SIG-M5 (cell line): ENCODE measurements around the gene AKIP1.
"Not testable (repeated sequence)": the region's sequence is repeated elsewhere in the genome, so short reads cannot be mapped to it uniquely, and the experiment has no call there.

Source experiments
- DNase-seq: peaks from one replicate; lab custom pipeline; 2025; lab: John Stamatoyannopoulos, UW

Gene AKIP1, protein sequence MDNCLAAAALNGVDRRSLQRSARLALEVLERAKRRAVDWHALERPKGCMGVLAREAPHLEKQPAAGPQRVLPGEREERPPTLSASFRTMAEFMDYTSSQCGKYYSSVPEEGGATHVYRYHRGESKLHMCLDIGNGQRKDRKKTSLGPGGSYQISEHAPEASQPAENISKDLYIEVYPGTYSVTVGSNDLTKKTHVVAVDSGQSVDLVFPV

DNA sequence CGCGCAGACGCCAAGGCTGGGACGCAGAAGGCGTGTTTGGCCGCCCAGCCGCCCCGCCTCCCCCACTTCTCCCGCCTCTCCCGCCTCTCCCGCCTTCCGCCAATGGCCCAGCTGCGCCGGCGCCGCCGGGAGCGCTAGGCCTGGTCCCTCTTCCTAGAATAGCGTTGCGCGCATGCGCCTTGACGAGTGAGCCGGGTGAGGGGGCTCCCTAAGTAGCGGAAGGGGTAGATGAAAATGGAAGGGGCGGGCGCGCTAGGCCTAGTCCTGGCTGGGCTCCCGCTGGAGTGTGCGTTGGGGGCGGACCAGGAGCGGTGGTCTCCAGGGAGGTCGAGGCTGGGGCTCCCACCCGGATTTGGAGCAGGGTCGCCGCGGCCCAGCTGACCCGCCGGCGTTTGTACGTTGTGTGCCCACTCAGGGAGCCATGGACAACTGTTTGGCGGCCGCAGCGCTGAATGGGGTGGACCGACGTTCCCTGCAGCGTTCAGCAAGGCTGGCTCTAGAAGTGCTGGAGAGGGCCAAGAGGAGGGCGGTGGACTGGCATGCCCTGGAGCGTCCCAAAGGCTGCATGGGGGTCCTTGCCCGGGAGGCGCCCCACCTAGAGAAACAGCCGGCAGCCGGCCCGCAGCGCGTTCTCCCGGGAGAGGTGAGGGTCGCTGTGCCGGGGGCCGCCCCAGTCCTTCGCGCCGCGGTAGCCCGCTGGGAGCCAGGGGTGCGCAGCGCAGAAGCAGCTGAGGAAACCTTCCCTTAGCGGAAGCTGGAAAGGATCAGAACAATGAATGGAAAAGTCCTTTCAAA is at the start of gene AKIP1:
Gene AKIP1, plus strand, starts transcription at position 161 of the 795 bp plus-strand sequence. Its CDS starts 261 bp downstream, at position 422.
- DNase-seq = peak; percentile 48

DNA sequence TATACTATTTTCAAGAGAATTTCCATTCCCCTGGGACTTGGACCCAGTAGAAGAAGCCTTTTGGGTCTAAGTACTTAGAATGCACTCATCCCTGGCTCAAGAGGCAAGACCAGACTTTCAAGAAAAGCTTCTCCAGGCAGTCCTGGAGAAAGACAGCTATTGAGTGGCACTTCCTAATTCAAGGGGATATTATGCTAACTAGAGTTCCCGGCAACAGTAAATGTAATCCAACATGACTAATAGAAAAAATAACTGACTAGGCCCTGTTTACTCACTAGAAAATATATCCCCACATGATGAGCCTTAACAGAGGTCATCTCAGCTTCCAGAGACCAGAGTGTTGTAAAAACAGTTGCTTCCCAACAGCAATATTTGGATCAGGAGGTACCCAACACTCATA is 47.2 kb upstream of the AKIP1 start:
- no peak for DNase-seq

DNA sequence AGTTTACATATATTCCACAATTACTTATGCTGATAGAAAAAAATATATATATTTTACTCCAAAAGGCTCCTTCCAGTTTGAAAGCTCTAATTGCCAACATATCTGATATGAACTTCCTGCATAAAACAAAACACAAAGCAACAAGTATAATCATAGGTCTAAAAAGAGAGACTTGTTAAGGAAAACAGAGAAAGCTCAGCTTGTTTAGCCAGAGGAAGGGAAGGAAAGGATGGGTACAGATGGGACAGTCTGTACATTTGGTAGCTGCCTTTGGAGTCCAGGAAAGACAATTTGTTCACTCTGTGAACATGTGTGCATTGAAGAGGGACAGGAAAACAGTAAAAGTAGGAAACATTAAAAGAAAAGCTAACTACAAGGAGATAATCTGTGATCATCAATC is 45.7 kb upstream of the AKIP1 start:
- no peak for DNase-seq

DNA sequence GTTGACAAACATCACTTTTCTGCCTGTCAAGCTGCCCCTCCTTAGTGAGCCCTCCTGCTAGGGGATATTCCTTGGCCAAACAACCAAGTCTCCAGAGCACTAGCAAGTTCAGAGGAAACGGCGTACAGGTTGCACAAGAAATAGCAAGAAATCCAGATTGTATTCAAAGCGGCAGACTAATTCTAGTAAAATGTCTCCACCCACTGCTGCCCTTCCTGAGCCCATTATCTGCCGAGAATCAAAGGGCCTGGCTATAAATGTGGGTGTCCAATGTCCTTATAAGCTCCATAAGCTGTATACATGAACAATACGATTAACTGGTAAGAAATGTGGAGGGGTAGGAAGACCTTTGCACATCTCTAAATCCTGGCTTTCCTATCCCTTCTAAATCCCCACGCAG is 44.0 kb upstream of the AKIP1 start:
- no peak for DNase-seq

DNA sequence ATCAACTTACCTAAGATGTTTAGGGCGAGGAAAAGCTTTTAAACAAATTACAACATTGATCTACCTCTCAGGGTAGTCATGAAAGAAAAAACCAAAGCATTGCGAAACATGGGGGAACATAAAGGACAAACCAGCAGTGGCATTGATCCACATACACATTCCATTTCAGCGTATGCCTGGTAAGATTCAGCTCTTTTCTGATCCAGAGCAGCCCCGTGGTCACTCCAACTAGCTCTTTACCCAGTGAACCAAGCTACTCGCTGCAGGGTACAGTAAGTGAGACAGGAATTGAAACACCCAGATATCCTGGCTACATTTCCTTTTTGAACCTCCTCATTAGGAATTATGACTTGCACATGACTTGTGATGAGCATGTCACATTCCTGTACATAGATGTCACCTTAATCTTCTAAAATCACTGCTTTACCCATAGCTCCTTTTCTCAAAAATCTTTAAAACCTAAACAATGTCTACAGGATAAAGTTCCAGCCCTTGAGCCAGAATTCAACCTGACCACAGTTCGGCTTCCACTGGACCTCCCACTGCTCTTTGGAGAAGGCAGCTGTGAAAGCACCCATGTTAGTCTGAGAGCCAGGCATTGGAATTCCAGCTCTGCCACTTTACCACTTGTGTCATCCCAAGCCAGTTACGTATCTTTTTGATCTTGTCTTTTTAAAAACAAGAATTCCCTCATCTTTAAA is 42.9 kb upstream of the AKIP1 start:
- no peak for DNase-seq

DNA sequence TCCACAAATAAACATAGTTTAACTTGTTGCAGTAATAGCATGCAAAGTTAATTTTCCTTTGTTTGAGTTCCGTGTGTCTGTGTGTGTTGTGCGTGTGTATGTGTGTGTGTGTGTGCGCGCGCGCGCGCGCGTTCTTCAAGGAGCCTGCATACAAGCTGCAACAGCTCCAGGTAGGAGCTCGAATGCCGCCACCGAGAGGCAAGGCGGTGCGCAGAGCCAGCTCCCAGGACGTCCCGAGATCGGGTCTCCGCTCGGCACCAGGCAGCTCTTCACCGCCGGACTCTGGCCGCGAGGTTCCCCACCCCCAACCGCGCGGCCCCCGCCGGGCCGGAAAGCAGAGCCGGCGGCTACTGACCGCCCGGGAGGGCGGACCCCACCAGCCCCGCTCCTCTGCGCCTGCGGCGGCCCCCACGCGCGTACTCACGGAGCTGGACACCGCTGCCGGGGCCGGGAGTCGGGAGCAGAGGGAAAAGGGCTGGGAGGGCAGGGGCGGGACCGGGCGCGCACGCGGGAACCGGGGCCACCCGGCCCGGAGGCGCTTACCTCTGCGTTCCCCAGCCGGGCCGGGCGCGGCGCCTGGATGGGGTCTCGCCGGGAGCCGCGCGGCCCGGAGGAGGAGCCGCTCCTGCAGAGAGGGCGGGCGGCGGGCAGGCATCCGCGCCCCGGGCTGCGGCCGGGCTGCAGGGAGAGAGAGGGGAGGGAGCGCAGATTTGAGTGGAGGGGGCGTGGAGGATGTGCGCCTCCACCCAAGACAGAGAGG is 40.4 kb upstream of the AKIP1 start:
- DNase-seq = no peak

DNA sequence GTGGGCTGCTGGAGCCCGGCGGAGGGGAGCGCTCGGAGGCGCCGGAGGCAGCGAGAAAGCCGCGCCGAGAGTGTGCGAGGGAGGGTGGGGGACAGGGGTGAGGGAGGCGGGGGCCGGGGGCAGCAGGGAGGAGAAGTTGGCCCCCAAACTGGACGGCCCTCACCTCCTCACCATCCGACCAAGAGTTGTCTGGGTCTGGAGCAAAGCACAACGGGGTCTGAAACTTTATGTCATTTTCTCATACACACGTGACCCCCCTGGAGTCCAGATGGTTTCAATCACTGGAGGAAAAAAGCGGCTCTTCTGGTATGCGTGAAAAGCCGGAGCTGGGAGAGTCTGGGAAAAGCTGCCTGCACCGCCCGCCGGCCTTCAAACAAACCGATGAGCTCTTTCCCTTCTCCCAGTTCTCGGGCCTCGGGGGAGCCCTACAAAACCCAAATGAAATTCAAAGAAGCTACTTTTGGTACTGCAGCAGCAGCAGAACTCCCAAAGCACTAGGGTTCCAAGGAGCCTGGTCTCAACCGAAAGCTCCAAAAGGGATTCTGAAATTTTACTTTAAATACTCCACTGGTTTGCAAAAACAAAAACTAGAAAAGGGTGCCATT is 39.7 kb upstream of the AKIP1 start:
- no peak for DNase-seq

DNA sequence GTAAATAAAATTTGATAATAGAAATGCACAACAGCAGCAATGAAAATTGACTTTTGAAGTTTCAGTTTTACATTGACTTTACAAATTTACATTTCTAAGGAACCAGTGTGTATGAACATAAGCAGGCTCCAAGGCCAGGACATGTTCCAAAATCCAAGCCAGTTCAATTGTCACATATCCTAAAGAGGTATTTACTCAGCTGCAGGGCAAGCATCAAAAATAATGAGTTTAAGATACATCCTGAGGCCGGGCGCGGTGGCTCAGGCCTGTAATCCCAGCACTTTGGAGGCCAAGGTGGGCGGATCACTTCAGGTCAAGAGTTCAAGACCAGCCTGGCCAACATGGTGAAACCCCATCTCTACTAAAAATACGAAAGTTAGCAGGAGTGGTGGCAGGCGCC is 39.0 kb upstream of the AKIP1 start:
- no peak for DNase-seq

DNA sequence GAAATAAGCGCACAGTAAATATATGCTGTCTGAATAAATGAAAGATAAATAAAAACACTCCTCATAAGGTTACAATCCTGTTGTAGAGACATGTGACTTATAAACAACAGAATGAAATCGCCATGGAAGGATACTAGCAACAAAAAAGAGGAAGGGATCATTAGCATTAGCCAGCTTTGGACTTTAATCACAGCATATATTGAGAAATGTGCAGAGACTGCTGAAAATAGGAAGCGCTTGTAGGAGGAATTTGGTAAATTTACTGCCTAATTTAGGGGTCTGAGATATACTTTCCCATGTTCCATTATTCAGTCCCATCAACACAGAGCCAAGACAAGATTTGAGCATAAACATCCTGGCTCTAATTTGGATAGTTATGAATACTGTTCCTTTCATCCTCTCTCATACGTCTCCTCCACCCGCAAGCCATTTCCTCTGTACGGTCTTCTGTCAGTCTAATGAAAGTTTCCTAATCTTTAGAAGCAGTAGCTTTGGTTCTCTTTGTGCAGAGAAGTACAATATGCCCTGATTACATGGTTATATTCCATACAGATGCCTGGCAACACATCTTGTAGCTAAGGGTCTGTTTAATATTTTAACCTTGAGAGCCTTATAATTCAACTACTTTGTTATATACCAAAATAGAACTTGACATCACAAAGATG is 37.1 kb upstream of the AKIP1 start:
- DNase-seq = no peak

DNA sequence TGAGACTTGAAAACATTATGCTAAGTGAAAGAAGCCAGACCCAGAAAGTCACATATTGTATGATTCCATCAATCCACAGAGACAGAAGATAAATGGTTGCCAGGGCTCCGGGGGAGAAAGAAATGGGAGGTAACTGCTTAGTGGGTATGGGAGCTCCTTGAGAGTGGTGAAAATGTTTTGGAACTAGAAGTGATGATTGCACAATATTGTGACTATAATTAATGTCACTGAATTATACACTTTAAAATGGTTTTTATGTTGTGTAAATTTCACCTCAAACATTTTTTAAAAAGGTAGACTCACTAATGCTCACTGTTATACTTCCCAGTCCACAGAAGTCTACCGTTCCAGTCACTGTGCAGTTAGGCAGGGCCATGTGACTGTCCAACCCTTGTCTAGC is 32.2 kb upstream of the AKIP1 start:
- DNase-seq = no peak

DNA sequence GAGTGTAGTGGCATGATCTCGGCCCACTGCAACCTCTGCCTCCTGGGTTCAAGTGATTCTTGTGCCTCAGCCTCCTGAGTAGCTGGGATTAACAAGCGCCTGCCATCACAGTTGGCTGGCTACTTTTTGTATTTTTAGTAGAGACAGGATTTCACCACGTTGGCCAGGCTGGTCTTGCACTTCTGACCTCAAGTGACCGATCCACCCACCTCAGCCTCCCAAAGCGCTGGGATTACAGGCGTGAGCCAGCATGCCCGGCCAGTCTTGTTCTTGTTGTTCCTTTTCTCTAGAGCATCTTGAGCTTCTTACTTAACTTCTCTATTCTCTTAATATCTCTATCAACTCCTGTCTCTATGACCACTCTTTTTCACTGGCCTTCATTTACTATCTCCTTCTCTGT is 29.4 kb upstream of the AKIP1 start:
- DNase-seq = not testable (repeated sequence)

DNA sequence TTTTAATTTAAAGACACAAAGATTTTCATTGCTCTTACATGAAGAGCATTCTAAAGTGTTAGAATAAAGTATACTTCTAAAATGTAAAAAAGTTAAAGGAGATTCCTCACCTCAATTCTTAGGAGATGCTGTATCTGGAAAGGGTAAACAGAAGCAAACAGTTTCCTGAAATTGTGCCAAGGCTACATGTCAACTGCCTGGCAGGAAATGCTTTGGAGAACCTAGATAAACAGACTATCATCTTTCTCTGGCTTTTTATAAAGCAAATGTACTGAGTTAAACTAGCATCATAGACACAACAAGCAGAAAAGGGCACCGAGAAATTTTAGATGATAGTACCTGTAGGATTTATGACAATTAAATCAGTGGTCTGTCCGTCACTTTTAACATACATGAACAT is 24.7 kb upstream of the AKIP1 start:
- DNase-seq = no peak

DNA sequence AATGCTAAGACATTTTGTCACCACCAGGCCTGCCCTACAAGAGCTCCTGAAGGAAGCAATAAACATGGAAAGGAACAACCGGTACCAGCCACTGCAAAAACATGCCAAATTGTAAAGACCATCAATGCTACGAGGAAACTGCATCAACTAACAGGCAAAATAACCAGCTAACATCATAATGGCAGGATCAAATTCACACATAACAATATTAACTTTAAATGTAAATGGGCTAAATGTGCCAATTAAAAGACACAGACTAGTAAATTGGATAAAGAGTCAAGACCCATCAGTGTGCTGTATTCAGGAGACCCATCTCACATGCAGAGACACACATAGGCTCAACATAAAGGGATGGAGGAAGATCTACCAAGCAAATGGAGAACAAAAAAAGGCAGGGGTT is 19.8 kb upstream of the AKIP1 start:
- not testable (repeated sequence) for DNase-seq

DNA sequence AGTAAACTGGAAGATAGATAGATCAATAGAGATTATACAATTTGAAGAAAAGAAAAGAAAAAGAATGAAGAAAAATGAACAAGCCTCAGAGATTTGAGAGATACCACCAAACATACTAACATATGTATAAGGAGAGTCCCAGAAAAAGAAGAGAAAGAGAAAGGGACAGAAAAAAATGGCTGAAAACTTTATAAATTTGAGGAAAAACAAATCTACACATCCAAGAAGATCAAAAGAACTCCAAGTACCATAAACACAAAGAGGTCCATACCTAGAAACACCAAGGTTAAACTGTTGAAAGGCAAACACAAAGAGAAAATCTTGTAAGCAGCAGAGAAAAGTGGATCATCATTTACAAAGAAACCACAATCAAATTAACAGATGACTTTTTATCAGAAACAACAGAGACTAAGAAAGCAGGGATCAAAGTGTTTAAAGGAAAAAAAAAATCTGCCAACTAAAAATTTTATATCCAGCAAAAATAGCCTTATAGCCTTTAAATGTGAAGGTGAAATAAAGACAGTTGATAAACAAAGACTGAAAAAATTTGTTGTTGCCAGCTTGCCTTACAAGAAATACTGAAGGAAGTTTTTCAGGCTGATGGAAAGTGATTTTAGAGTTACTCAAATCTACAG is 11.8 kb upstream of the AKIP1 start:
- DNase-seq = no peak

DNA sequence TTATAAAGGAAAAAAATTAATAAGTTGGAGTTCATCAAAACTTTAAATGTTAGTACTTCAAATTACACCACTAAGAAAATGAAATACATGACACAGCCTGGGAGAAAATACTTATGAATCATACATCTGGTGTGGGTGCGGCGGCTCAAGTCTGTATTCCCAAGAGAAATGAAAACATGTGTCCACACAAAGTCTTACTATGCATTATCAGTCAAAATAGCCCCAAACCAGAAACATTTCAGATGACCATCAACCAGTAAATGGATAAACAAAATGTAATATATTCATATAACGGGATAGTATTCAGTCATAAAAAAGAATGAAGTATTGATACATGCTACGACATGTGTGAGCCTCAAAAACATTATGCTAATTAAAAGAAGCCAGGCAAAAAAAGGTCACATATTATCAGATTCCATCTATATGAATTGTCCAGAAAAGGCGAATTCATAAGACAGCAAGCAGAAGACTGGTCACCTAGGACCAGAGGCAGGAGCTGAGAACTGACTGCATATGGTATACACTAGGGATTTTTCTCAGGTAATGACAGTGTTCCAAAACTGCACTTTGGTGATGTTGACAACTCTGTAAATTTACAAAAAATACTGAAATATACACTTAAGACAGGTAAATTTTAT is 5.3 kb upstream of the AKIP1 start:
- no peak for DNase-seq

DNA sequence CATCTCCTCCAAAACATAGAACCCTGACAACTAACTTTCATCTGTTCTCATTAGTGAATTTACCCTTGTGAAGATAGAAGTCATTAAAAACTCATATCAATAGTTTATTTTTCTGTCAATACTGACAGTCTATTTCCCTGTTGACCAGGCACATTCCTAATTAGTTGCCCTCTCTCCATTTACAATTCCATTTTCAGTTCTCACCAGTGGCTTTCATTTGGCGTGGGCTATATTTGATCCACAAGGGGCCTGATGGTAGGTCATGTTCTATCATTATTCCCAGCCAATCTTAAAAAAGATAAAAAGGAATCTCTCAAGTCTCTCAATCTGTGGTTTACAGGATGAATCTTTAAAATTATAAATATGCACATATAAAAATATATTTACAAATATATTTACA is 3.9 kb upstream of the AKIP1 start:
- DNase-seq = no peak

DNA sequence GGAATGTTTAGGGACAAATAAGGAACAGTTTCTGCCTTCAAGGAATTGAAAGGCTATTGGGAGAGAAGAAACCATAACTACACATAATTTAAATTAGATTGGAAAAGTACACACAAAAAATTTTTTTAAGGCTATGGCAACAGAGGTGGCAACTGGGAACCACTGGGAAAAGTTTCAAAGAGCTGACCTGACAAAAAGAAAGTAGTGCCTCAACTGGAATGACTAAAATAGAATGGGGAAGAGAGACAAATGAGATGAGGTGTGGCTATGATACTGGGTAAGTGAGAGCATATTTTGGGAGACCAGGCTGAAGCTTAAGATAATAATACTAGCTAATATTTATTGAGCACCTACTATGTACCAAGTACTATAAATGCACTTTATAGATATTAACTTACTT is 2.9 kb upstream of the AKIP1 start:
- DNase-seq = no peak

DNA sequence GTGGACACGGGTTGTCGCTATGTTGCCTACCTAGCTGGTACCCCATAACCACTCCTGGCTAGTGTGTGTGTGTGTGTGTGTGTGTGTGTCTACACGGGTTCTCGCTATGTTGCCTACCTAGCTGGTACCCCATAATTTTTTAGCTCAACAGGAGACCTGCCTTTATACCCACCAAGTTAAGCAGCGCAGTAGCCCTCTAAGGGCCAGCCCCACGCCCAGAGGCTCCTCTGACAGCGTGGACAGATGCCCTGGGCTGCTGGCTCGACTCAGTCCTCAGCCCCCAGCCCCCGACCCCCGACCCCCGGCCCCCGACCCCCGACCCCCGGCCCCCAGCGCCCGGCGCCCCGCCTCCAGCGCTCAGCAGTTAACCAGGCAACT is 351 bp upstream of the AKIP1 start:
- no peak for DNase-seq

DNA sequence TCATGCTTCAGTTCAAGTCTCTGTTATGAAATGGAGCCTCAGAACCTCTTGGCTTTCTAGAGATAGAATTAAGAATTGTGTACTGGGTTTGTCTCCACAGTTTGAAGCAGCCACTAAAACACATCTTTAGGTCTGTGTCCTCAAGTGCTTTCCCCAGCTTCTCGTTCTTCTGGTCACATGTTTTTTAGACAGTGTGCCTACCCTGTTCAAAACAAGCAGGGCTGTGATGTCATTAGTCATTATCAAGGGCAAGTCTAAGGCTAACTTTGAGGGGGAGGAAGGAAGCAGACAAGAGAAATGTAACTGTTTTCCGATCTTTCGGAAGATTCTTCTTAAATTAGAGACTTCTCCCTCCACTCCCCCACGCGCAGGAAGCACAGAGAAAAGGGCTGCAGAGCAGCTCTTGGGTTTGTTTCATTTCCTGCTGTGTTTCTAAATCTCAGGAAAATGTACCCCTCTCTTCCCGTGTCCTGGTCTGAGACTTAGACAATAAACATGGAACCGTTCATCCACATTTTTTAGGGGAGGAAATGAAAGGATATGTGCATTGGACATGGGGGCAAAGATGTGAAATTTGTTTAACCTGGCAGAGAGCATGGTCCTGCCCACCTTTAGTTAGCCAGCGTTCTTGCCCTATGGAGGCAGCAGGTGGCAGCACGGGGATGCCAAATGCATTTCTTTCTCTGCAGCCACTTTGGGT is 3.1 kb downstream of the AKIP1 start:
- DNase-seq = no peak

DNA sequence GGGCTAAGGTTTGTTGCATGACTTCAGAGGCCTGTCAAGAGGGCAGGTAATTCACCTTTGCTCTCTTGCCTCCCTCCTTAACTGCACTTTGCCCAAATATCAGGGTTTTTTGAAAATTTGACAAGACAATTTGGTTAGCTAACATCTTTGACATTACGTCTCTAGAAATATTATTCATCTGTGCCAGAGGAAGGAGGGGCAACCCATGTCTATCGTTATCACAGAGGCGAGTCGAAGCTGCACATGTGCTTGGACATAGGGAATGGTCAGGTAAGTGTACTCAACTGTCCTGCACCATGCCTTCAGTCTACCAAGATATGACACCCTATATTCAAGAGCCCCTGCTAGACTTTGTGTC is 3.7 kb downstream of the AKIP1 start:
- DNase-seq = no peak
